SH-SY5Y (cell line): ENCODE data around the gene LIF.

ENCODE experiments used
- GATA2 ChIP-seq: IDR thresholded peaks from 2 replicates; pipeline ENCODE4 v1.6.1; 2011; ENCODE audit warnings: mild to moderate bottlenecking, low read depth, low read length
- GATA3 ChIP-seq: IDR thresholded peaks from 2 replicates; pipeline ENCODE4 v1.6.1; 2011; ENCODE audit warnings: low read depth, mild to moderate bottlenecking, low read length, moderate library complexity

Gene LIF

GRCh38 chr22:30274437-30274812 is 27.9 kb upstream of the LIF start:
- no peak for TF ChIP-seq GATA3
- TF ChIP-seq GATA2, result no peak

GRCh38 chr22:30273711-30274436 is 27.3 kb upstream of the LIF start:
- no peak for TF ChIP-seq GATA3
- TF ChIP-seq GATA2, result no peak

- TF ChIP-seq GATA3 (no peak), GATA2 (no peak)
Observed at GRCh38 chr22:30272781-30273601, 26.4 kb upstream of the LIF start.

- no peak for TF ChIP-seq GATA3
- TF ChIP-seq GATA2, result no peak
Observed at GRCh38 chr22:30270832-30271231, 24.3 kb upstream of the LIF start.

- TF ChIP-seq GATA2 (no peak), GATA3 (no peak)
Observed at GRCh38 chr22:30268331-30268730, 21.8 kb upstream of the LIF start.

- TF ChIP-seq GATA3, result no peak
- TF ChIP-seq GATA2, result no peak
Observed at GRCh38 chr22:30267382-30268302, 21.1 kb upstream of the LIF start.

- TF ChIP-seq GATA3, result no peak
- no peak for TF ChIP-seq GATA2
Observed at GRCh38 chr22:30266445-30267381, 20.2 kb upstream of the LIF start, which contains the start of gene OSM. TSS of gene OSM (minus strand) at chr22:30266851. CDS start at chr22:30266799, 52 bp downstream.

GRCh38 chr22:30265823-30266444 is 19.4 kb upstream of the LIF start:
- no peak for TF ChIP-seq GATA2
- TF ChIP-seq GATA3, result no peak

- TF ChIP-seq GATA2 (no peak), GATA3 (no peak)
Observed at GRCh38 chr22:30265131-30265720, 18.7 kb upstream of the LIF start.

GRCh38 chr22:30263883-30264282 is 17.3 kb upstream of the LIF start:
- TF ChIP-seq GATA3, result no peak
- TF ChIP-seq GATA2, result no peak

- TF ChIP-seq GATA3, result no peak
- TF ChIP-seq GATA2, result no peak
Observed at GRCh38 chr22:30262917-30263741, 16.6 kb upstream of the LIF start.
